CD4-positive, alpha-beta T cell treated with Interferon alpha-2 for 1 hour (primary cell): ENCODE measurements around the gene ERBB4.
"Not testable (repeated sequence)": the region's sequence is repeated elsewhere in the genome, so short reads cannot be mapped to it uniquely, and the experiment has no call there.

Experiments used
- DNase-seq, 2 donors: peaks; one replicate each; pipeline ENCODE4 v3.0.0-alpha.2; 2020 to 2022

Gene ERBB4

GRCh38 chr2:212124598-212124997 is 414.0 kb downstream of the ERBB4 start:
- no peak for DNase-seq

- no peak for DNase-seq
Observed at GRCh38 chr2:212119591-212119990, 419.0 kb downstream of the ERBB4 start.

- no peak for DNase-seq
Observed at GRCh38 chr2:212117926-212118325, 420.7 kb downstream of the ERBB4 start.

- no peak for DNase-seq
Observed at GRCh38 chr2:212114489-212114888, 424.1 kb downstream of the ERBB4 start.

- no peak for DNase-seq
Observed at GRCh38 chr2:212112401-212112800, 426.2 kb downstream of the ERBB4 start.

GRCh38 chr2:212109792-212110680 is 428.6 kb downstream of the ERBB4 start:
- no peak for DNase-seq

- no peak for DNase-seq
Observed at GRCh38 chr2:212109217-212109616, 429.4 kb downstream of the ERBB4 start.

- DNase-seq: no peak
Observed at GRCh38 chr2:212107989-212108388, 430.6 kb downstream of the ERBB4 start.

- no peak for DNase-seq
Observed at GRCh38 chr2:212107014-212107413, 431.6 kb downstream of the ERBB4 start.

- DNase-seq: not testable (repeated sequence)
Observed at GRCh38 chr2:212106536-212106935, 432.1 kb downstream of the ERBB4 start.

GRCh38 chr2:212099658-212100057 is 438.9 kb downstream of the ERBB4 start:
- no peak for DNase-seq

- DNase-seq: no peak
Observed at GRCh38 chr2:212098966-212099365, 439.6 kb downstream of the ERBB4 start.

- no peak for DNase-seq
Observed at GRCh38 chr2:212097001-212097400, 441.6 kb downstream of the ERBB4 start.

- DNase-seq: no peak
Observed at GRCh38 chr2:212089873-212090272, 448.7 kb downstream of the ERBB4 start.

GRCh38 chr2:212088353-212088752 is 450.2 kb downstream of the ERBB4 start:
- DNase-seq: no peak

- no peak for DNase-seq
Observed at GRCh38 chr2:212083492-212083891, 455.1 kb downstream of the ERBB4 start.

- DNase-seq: no peak
Observed at GRCh38 chr2:212078103-212078502, 460.5 kb downstream of the ERBB4 start.

GRCh38 chr2:212076456-212076855 is 462.1 kb downstream of the ERBB4 start:
- DNase-seq: no peak

GRCh38 chr2:212073360-212073759 is 465.2 kb downstream of the ERBB4 start:
- DNase-seq: no peak

- DNase-seq: no peak
Observed at GRCh38 chr2:212066546-212066945, 472.1 kb downstream of the ERBB4 start.

GRCh38 chr2:212064318-212064717 is 474.3 kb downstream of the ERBB4 start:
- DNase-seq: no peak

GRCh38 chr2:212052412-212053159 is 486.0 kb downstream of the ERBB4 start:
- DNase-seq: no peak

GRCh38 chr2:212050871-212051270 is 487.7 kb downstream of the ERBB4 start:
- DNase-seq: no peak

GRCh38 chr2:212042562-212042961 is 496.0 kb downstream of the ERBB4 start:
- no peak for DNase-seq
